SK-N-SH (cell line): ENCODE measurements around the gene LRRC8E. TPM values are rescaled to one million over a fixed set of nuclear protein-coding genes. Genes with fewer than 3 reads are reported as not detected.
A peak's percentile ranks its signal among the peaks of the same experiment; 100 is the strongest.

ENCODE experiments used
- CTCF ChIA-PET: fragments of 300-600, 350-600 bp; formaldehyde crosslinking; extraction: SDS; loops from one replicate; lab custom pipeline; 2021; lab: Yijun Ruan, JAX
- POLR2A ChIA-PET: fragments of 350-600 bp; sonication (Branson Sonifier 250); formaldehyde crosslinking; extraction: SDS; loops from one replicate; lab custom pipeline; 2020; ENCODE audit warnings: antibody characterized with exemption, inconsistent platforms; lab: Yijun Ruan, JAX
- DNase-seq: peaks from one replicate; pipeline ENCODE4 v3.0.0; 2012
- H2AFZ ChIP-seq: fragments of 200-600 bp; sonication (generic); 2 replicates; pipeline ENCODE4 v1.8.1; 2016; ENCODE audit warnings: antibody characterized with exemption, mild to moderate bottlenecking, low read depth
- H3F3A ChIP-seq: fragments of 200-600 bp; sonication (generic); replicated peaks from 2 replicates; pipeline ENCODE3; 2016; ENCODE audit warnings: antibody characterized with exemption, mild to moderate bottlenecking; ENCODE audit not compliant: insufficient read depth
- H3K27ac ChIP-seq, 2 experiments: fragments of 200-500 bp in 1 of 2; fragments of 200-600 bp in 1 of 2; sonication (Bioruptor generic) in 1 of 2; sonication (generic), shearing (Covaris generic) in 1 of 2; 2 replicates each; pipeline versions ENCODE4 v1.5.1 to v1.6.1; 2014 to 2016; ENCODE audit warnings: low read depth in 2 of 2, inconsistent platforms in 1 of 2, low read length in 1 of 2, mild to moderate bottlenecking in 1 of 2, mixed read lengths in 1 of 2
- H3K27me3 ChIP-seq: fragments of 200-600 bp; sonication (generic), shearing (Covaris generic); 2 replicates; pipeline ENCODE4 v1.6.1; 2016; ENCODE audit warnings: mixed run types; ENCODE audit not compliant: insufficient read depth
- H3K36me3 ChIP-seq, 2 experiments: fragments of 200-500 bp in 1 of 2; fragments of 200-600 bp in 1 of 2; sonication (Bioruptor generic) in 1 of 2; sonication (generic) in 1 of 2; replicated peaks in 1 of 2; 2 replicates each; pipeline versions ENCODE3 to v1.5.1; 2014 to 2016; ENCODE audit warnings: low read length in 1 of 2, mild to moderate bottlenecking in 1 of 2; ENCODE audit not compliant: insufficient read depth in 2 of 2, control insufficient read depth in 1 of 2
- H3K4me1 ChIP-seq, 2 experiments: fragments of 200-500 bp in 1 of 2; fragments of 200-600 bp in 1 of 2; sonication (Bioruptor generic) in 1 of 2; sonication (generic), shearing (Covaris generic) in 1 of 2; 2 replicates each; pipeline versions ENCODE4 v1.5.1 to v1.6.1; 2014 to 2016; ENCODE audit warnings: low read depth in 1 of 2, low read length in 1 of 2, mixed run types in 1 of 2; ENCODE audit not compliant: insufficient read depth in 2 of 2, control insufficient read depth in 1 of 2
- H3K4me2 ChIP-seq: fragments of 200-600 bp; sonication (generic), shearing (Covaris generic); 2 replicates; pipeline ENCODE4 v1.6.1; 2017; ENCODE audit warnings: mixed run types
- H3K4me3 ChIP-seq, 2 experiments: fragments of 200-500 bp in 1 of 2; fragments of 200-600 bp in 1 of 2; sonication (Bioruptor generic) in 1 of 2; sonication (generic), shearing (Covaris generic) in 1 of 2; 2 replicates each; pipeline versions ENCODE4 v1.5.1 to v1.8.1; 2014 to 2016; ENCODE audit warnings: low read depth in 2 of 2, inconsistent platforms in 1 of 2, low read length in 1 of 2, mild to moderate bottlenecking in 1 of 2, mixed read lengths in 1 of 2, moderate library complexity in 1 of 2
- H3K79me2 ChIP-seq: fragments of 200-600 bp; sonication (generic); 2 replicates; pipeline ENCODE4 v1.8.1; 2017; ENCODE audit warnings: mild to moderate bottlenecking; ENCODE audit not compliant: insufficient read depth
- H3K9ac ChIP-seq: fragments of 200-600 bp; sonication (generic); 2 replicates; pipeline ENCODE4 v1.6.1; 2017; ENCODE audit warnings: mixed run types
- H3K9me2 ChIP-seq: fragments of 200-600 bp; sonication (generic); 2 replicates; pipeline ENCODE4 v1.6.1; 2017; ENCODE audit warnings: mixed run types
- H3K9me3 ChIP-seq: fragments of 200-600 bp; sonication (generic); 2 replicates; pipeline ENCODE4 v1.6.1; 2017; ENCODE audit warnings: mixed run types, mild to moderate bottlenecking, moderate library complexity
- H4K20me1 ChIP-seq: fragments of 200-600 bp; sonication (generic); 2 replicates; pipeline ENCODE4 v1.6.1; 2017; ENCODE audit warnings: mild to moderate bottlenecking, mixed run types; ENCODE audit not compliant: insufficient read depth
- CHD2 ChIP-seq: fragments of 150-350 bp; IDR thresholded peaks from 2 replicates; pipeline ENCODE4 v1.6.1; 2018; ENCODE audit warnings: low read length; ENCODE audit not compliant: partially characterized antibody
- EP300 ChIP-seq, 2 experiments: IDR thresholded peaks; 2 replicates each; pipeline versions ENCODE4 v1.4.0 to v1.6.1; 2012; ENCODE audit warnings: borderline replicate concordance in 1 of 2, low read depth in 1 of 2, low read length in 1 of 2
- FOSL2 ChIP-seq: IDR thresholded peaks from 2 replicates; pipeline ENCODE4 v1.4.0; 2012; ENCODE audit warnings: low read depth, mild to moderate bottlenecking, moderate library complexity, borderline replicate concordance
- IRF3 ChIP-seq: fragments of 150-350 bp; IDR thresholded peaks from 2 replicates; pipeline ENCODE4 v1.6.1; 2016; ENCODE audit warnings: mild to moderate bottlenecking, low read depth, low read length
- MAX ChIP-seq: IDR thresholded peaks from 2 replicates; pipeline ENCODE4 v1.4.0; 2012; ENCODE audit warnings: low read depth
- NFIC ChIP-seq: IDR thresholded peaks from 2 replicates; pipeline ENCODE4 v1.4.0; 2012; ENCODE audit warnings: borderline replicate concordance
- NRF1 ChIP-seq: IDR thresholded peaks from 2 replicates; pipeline ENCODE4 v1.6.1; 2012; ENCODE audit warnings: low read depth, mild to moderate bottlenecking, low read length
- PBX3 ChIP-seq: IDR thresholded peaks from 2 replicates; pipeline ENCODE4; 2012
- POLR2AphosphoS5 ChIP-seq: IDR thresholded peaks from 2 replicates; pipeline ENCODE4 v1.6.1; 2012; ENCODE audit warnings: low read depth, low read length
- RCOR1 ChIP-seq: fragments of 150-350 bp; IDR thresholded peaks from 2 replicates; pipeline ENCODE4 v1.6.1; 2017; ENCODE audit warnings: antibody characterized with exemption, low read length
- RFX5 ChIP-seq: IDR thresholded peaks from 2 replicates; pipeline ENCODE4 v1.6.1; 2012; ENCODE audit warnings: mild to moderate bottlenecking, improper control_type of control experiment, low read length
- SIN3A ChIP-seq: IDR thresholded peaks from 2 replicates; pipeline ENCODE4 v1.6.1; 2012; ENCODE audit warnings: low read depth, mild to moderate bottlenecking, low read length, moderate library complexity, borderline replicate concordance
- SMC3 ChIP-seq: IDR thresholded peaks from 2 replicates; pipeline ENCODE4 v1.6.1; 2012; ENCODE audit warnings: low read depth, low read length, improper control_type of control experiment
- TCF12 ChIP-seq: IDR thresholded peaks from 2 replicates; pipeline ENCODE4 v1.4.0; 2012
- TEAD4 ChIP-seq: IDR thresholded peaks from 2 replicates; pipeline ENCODE4 v1.4.0; 2012; ENCODE audit warnings: mild to moderate bottlenecking, borderline replicate concordance; ENCODE audit not compliant: insufficient read depth
- USF1 ChIP-seq: IDR thresholded peaks from 2 replicates; pipeline ENCODE4 v1.4.0; 2012; ENCODE audit warnings: low read depth, borderline replicate concordance
- YY1 ChIP-seq: IDR thresholded peaks from 2 replicates; pipeline ENCODE4 v1.4.0; 2012; ENCODE audit warnings: low read depth, mild to moderate bottlenecking
- ZBTB33 ChIP-seq: IDR thresholded peaks from 2 replicates; pipeline ENCODE4 v1.4.0; 2012; ENCODE audit warnings: low read depth, borderline replicate concordance
- WGBS: methylation state at CpG from one replicate; pipeline ENCODE4 v1.1.6; 2017; ENCODE audit warnings: low lambda C conversion rate; 5-methylcytosine and 5-hydroxymethylcytosine counted together
- polyA plus RNA-seq, 3 experiments: library from polyadenylated mRNA; depleted of rRNA; stranded (reverse); fragments of >200 nt; gene quantifications; 2 replicates each; pipeline ENCODE4 v1.2.3, GENCODE V29; 2012

Gene LRRC8E
- polyA plus RNA-seq (2012; rRNA removed), result 0.02 and 0.23 TPM in 2 replicates
- polyA plus RNA-seq (2012; cell fraction: cytosol; rRNA removed), result 0.03 and 0.16 TPM in 2 replicates
- 0.08 and 0.15 TPM in 2 replicates for polyA plus RNA-seq (2012; cell fraction: nucleus; rRNA removed)

- no peaks in the 10 kb centered on the region for H3K79me2 ChIP-seq
- H3K27me3 ChIP-seq, result no peaks in the 10 kb centered on the region; the same call in 1 of the 2 replicates
- H4K20me1 ChIP-seq, result no peaks in the 10 kb centered on the region
- no peaks in the 10 kb centered on the region for H3K4me1 ChIP-seq
- H3K4me2 ChIP-seq, result no peak within 1 kb of the TSS
- TF ChIP-seq YY1 (no peak), MAX (no peak), NFIC (no peak), ZBTB33 (no peak), TCF12 (no peak), NRF1 (no peak), IRF3 (no peak), SMC3 (no peak), SIN3A (no peak), RFX5 (no peak), PBX3 (no peak), EP300 (IDR thresholded peaks at IDR 0.05; ENCODE audit: borderline replicate concordance in 1 of 2, low read depth in 1 of 2, low read length in 1 of 2) (no peak), RCOR1 (no peak), FOSL2 (no peak), USF1 (no peak), CHD2 (no peak), TEAD4 (no peak), POLR2AphosphoS5 (no peak)
- no peaks in the 10 kb centered on the region for H3K9me3 ChIP-seq
- no peak within 1 kb of the TSS for H3K9ac ChIP-seq
- H3K27ac ChIP-seq, result no peak within 1 kb of the TSS
- no peaks in the 10 kb centered on the region for H3K36me3 ChIP-seq
- WGBS, result 87% methylated on average over 19 of the region's 53 CpGs
- DNase-seq, result peak; percentile 24
- H2AFZ ChIP-seq, result no peak within 1 kb of the TSS
- H3K4me3 ChIP-seq, result no peak within 1 kb of the TSS
- ChIA-PET POLR2A (no interaction called here), CTCF (interaction anchor here (0.9 to 1.4 kb wide), 3 partner anchors 12 to 20 kb away, joined by 3 read pairs; no protein-coding TSS in a partner anchor)
- H3K9me2 ChIP-seq, result no peaks in the 10 kb centered on the region
- H3F3A ChIP-seq, result no peaks in the 10 kb centered on the region
These were observed at the start of gene LRRC8E for GRCh38 chr19:7888145-7888825. Gene LRRC8E, plus strand, starts transcription at chr19:7888510. Its CDS starts 7,094 bp downstream, at chr19:7895604.
